ENCODE measurements around the gene GPR17.
A peak's percentile ranks its signal among the peaks of the same experiment; 100 is the strongest.

GPR17 gene

DNA sequence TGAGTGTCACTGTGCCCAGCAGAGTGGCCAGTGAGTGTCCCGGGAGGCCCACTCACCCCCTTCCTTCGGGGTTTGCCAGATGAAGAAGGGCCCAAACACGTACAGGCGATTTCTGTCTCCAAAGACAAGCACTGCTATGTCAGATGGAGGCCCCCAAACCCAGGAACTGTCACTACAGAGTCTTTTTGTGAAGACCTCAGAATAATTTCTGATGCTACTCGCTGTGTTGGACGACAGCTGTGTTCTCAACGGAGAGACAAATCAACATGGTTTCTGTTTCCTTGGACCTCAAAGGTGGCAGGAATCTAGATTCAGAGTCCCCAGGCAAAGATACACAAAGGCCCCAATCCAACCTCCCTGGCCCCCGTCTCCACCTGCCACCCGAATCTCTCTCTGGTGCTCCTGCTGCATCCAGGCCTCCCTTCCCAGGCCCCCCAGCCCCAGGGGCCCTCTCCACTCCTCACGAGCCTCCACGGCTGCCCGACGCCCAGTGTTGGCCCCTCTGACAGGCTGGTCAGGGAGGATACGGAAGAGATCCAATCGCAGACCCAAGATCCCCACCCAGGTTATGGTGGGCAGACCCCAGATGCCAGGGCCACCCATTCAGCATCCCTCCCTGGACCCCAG is 2.4 kb upstream of the GPR17 start:
- no peak for DNase-seq

DNA sequence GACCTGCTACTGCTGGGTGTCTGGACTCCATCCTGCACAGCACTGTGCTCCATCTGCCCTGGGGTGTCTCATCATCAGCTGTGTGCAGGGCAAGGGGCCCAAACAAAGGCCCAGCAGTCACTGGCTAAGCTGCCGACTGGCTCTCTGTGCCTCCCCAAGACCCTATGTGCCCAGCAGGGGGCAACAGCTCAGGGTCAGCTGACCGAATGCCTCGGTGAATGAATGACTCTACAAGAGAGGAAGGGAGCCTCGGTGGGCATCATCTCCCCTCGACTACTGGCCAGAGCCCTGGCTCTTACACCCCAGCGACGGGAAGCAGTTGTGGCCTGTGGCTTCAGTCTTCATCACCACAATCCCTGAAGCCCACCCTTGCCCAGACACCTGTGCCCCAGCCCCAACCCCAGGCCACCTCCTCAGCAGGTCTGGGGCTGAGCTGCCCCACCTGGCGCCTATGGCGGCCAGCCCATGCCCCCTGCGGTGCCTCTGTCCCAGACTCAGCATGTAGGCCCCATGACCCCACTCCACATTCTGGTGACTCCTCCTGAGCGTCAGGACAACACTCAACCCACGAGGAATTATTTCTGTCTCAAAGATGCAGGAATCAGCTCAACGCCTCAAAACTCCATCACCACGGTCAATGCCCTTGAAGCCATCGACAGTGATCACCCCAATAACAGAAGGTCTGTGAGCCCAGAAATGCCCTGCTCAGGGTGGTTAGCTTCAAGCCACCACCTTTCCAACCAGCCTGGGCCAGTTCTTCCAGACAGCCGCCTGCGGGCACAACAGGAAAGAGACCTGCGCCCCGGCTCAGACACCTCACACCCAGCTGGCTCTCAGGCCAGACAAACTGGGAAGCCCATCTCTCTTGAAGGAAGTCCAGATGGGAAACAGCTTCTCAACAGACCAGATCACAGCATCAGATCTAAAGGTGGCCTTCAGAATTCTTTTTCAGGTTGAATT is 1.6 kb upstream of the GPR17 start:
- no peak for DNase-seq

DNA sequence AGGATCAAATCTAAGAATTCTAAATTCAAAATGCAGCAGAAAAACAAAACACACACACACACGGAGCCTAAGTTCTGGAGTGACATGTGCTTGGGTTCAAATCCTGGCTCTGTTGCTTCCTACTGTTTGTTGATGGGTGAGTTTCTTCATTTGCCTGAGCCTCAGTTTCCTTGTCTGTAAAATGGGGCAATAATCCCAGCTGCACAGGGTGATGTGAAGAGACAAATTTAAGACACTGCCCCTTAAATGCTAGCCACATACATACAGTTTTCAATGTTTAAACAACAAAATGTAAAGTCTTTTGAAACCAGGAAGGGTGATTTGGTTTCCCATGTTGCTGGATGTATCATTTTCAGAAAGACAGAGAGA is 943 bp upstream of the GPR17 start:
- DNase-seq: no peak

DNA sequence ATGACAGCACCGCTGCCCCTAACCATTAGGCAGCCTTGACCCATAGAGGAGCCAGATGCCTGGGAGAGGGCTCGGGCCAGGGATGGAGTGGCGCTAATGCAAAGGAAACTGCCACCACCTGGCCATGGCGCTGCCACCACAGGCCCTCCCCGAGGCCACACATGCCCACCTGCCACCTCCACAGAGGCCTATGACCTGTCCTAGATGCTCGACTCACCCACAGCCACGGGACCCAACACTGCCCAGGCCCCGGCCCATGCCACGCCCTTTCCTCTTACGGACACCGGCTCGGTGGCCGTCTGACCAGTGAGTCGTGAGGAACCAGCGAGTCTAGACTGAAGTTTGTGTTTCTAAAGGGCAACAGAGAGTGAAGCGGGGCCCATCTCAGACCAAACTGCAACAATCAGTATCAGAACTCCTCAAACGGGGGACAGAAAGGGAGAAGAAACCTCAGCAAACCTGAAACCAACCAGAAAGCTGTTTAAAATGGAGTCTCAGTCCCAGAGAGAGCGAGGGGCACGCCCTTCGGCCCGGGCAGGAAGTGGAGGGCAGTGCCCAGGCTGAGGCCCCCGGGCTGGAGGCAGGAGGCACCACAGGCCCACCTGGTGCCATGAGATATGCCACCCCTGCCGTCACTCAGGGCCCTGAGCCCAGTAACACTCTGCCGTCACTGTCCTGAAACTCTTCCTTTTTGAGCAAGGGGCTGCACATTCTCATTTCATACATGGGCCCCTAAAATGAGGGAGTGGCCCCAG is 711 bp downstream of the GPR17 start:
- no peak for DNase-seq

DNA sequence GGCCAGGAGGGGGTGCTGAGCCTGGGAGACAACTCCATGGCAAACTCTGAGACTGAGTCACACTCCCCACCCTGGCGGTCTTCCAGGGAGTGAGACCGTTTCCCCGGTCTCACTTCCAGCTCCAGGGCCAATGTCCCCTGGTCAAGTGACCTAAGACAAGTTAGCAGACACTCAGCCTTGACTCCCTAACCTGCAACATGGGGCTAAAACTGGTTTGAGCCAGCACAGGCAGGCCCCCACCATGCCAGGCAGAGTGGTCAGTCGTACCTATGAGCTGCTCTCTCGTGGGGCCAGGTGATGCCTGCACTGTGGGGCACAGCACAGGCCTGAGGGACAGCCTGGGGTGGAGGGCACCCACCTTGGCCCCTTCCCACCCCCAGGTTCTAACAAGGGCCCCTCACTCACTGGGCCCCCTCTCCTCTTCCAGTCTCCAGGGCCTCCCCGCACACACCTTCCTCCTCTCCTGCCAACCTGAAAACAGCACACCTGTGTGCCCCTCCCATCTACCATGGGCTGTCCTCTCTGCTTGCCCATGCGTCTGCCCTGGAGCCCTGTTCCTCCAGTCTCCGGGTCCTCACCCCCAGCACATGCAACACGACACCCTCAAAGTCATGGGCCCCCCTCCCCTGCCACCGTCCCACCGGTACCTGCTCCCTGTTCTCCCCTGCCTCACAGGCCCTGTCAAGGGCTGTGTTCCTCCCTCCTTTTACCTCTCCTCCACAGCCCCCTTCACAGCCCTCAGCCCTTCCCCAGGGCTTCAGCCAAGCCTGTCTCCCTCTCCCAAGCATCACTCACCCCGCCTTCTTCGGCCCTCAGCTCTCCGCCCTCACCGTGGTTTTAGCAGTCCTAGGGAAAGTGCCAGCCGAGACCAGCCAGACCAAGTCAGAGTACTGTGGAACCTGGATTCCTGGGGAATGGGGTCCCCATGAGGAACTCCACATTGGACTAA is 1.6 kb downstream of the GPR17 start:
- DNase-seq: no peak

DNA sequence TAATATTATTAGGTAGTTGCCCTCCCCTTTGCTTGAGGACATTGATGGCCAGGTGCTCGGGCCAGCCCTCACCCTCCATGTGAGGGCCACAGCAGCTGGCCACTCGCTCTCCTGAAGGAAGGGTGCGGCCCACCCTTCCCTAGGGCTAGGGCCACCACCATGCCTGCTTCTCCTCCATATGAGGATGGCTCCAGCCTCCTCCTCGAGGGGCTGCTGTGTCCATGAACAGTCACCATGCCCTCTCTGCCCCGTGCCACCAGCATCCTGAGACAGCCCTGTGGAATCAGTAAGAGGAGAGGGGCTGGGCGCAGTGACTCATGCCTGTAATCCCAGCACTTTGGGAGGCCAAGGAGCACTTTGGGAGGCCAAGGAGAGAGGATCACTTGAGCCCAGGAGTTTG is 2.4 kb downstream of the GPR17 start:
- no peak for DNase-seq

DNA sequence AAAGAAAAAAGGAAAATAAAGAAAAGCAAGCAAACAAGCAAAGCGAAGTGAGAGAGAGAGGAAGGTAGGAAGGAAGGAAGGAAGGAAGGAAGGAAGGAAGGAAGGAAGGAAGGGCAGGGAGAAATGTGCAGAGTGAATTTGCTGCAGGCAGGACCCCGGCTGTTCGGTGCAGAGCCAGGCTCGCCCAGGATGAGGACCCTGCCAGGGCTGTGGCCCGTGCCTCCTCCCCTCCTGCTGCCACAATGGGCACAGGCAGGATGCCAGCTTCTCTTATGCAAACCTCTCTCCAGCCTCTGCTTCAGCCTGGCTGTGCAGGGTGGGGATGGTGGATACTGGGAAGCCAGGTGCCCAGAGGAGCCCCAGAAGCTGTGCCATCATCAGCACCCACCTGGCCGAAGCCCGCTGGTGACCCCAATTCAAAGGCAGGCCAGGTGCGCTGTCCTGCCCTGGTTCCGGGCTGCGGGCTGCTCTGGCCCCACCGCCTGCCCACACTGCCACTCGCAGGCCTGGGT is 3.2 kb downstream of the GPR17 start:
- DNase-seq: no peak

DNA sequence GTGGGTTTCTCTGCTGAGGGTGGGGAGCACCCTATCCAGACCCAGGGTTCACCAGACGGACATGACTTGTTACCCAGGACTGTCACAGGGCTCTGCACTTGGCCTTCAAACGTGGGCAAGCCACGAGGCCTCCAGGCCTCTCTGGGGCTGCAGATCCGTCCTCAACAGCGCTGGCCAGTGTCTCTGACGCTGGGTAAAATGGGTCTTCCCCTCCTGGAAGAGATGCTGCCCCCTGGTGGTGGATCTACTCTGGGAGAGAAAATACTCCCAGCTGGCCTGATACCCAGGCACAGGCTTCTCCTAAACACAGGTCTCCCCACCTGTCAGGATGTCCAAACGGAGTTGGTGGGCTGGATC is 3.7 kb downstream of the GPR17 start:
- DNase-seq: peak; percentile 81

DNA sequence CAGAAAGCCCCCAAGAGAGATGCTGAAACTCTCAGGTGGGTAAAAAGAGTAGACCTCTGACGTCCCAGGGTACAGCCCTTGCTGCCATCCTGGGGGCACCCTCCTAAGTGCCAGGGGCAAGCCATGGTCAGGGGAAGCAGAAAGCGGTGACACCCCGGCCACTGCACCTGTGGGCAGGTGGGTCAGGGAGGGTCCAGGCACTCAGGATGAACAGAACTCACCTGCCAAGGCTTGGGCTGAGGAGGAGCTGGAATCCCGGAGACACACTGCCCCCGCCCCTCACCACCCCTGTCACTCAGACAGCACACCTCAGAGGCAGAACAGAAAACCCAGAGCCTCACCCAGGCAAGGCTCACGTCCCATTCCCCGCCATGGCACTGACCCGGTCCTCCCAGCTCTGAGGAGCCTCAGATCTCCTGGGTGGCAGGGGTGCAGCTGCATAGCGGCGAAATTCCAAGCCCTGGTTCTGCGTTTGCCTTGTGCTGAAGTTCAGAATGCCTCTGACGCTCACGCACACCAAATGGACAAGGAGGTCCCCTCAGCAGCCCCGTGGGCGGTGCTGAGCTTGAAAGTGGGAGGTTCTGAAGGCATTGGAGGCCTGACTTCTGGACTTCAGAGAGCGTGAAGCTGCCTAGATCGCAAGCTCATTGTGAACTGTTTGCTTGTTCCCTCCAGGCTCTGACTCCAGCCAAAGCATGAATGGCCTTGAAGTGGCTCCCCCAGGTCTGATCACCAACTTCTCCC is 4.3 kb downstream of the GPR17 start:
- DNase-seq: no peak

DNA sequence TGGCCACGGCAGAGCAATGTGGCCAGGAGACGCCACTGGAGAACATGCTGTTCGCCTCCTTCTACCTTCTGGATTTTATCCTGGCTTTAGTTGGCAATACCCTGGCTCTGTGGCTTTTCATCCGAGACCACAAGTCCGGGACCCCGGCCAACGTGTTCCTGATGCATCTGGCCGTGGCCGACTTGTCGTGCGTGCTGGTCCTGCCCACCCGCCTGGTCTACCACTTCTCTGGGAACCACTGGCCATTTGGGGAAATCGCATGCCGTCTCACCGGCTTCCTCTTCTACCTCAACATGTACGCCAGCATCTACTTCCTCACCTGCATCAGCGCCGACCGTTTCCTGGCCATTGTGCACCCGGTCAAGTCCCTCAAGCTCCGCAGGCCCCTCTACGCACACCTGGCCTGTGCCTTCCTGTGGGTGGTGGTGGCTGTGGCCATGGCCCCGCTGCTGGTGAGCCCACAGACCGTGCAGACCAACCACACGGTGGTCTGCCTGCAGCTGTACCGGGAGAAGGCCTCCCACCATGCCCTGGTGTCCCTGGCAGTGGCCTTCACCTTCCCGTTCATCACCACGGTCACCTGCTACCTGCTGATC is 4.9 kb downstream of the GPR17 start:
- no peak for DNase-seq

DNA sequence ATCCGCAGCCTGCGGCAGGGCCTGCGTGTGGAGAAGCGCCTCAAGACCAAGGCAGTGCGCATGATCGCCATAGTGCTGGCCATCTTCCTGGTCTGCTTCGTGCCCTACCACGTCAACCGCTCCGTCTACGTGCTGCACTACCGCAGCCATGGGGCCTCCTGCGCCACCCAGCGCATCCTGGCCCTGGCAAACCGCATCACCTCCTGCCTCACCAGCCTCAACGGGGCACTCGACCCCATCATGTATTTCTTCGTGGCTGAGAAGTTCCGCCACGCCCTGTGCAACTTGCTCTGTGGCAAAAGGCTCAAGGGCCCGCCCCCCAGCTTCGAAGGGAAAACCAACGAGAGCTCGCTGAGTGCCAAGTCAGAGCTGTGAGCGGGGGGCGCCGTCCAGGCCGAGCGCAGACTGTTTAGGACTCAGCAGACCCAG is 5.4 kb downstream of the GPR17 start:
- no peak for DNase-seq

DNA sequence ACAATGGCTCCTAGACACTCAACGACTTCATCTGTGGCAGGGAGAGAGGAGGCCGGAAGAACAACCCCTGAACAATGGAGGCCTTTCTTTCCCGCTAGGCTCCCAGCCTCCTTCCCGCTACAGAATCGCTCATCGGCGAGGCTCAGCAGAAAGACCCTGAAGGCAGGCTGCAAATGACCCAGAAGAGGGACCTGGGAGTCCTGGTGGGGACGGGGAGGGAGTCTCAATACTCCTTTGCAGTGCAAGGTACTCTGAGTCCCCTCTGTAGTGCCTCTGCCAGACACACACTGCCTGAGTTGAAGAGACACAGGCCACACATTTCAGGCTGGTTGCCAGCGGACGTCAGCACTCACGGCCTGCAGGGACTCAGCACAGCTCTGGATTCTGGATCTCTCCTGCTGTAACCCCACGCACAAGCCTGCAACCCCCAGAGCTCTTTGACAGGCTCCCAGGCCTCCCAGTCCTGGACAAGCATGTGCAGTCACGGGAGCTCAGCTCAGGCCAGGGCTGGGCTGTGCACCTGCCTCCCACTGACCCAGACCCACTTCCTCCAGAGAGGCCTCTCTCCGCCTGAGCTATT is 6.1 kb downstream of the GPR17 start:
- peak; percentile 75 for DNase-seq

DNA sequence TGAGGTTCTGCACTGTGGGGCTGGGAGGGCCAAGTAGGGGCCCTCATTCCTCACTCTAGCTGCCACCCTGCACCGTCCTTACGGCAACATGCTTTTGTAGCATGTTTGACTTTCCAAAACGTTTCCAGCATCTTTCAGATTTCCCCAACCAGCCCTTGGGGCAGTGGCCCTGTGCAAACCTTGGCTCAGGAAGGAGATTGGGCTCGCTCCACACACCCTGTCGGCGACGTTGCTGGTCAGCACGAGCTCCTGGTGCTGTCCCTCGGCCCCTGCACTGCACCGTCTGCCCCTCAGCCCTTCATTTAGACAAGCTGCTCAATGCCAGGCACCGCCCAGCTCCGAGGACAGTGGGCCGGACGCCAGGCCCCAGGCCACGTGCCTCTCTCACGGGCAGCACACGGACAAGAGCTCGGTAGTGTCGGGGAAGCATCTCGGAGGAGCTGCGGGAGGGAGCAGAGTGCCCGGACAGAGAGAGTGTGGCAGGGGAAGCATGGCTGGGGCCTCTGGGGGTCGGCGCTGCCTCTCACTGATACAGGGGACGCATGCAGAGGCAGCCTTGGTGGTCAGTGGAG is 6.9 kb downstream of the GPR17 start:
- DNase-seq: no peak

DNA sequence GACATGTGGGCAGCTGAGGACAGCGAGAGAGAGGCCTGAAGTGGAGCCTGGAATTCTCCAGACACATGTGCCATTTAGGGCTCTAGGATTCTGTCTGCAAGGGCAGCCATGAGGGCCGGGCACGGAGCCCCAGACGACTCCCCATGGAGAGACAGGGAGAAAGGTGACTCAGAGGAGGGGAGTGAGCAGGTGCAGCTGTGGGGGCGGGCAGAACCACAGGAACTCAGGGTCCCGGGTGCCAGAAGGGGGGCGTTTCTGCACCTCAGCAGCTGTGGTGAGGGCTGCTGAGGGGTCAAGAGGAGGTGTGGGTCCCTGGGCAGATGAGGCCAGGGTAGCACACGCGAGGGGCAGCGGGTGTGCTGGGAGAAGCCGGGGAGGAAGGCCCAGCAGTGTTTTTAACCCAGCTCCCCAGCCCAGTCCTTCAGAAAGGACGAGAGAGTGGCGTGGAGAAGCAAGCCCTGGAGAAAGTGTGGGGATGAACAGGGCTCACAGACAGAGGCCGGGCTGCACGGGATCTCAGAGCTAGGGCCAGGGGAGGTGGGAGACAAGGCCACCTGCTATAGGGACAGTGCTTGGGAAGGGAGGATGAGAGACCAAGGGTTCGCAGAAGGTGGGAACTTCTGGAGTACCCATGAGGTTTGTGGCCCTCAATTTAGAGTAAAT is 7.6 kb downstream of the GPR17 start:
- no peak for DNase-seq

DNA sequence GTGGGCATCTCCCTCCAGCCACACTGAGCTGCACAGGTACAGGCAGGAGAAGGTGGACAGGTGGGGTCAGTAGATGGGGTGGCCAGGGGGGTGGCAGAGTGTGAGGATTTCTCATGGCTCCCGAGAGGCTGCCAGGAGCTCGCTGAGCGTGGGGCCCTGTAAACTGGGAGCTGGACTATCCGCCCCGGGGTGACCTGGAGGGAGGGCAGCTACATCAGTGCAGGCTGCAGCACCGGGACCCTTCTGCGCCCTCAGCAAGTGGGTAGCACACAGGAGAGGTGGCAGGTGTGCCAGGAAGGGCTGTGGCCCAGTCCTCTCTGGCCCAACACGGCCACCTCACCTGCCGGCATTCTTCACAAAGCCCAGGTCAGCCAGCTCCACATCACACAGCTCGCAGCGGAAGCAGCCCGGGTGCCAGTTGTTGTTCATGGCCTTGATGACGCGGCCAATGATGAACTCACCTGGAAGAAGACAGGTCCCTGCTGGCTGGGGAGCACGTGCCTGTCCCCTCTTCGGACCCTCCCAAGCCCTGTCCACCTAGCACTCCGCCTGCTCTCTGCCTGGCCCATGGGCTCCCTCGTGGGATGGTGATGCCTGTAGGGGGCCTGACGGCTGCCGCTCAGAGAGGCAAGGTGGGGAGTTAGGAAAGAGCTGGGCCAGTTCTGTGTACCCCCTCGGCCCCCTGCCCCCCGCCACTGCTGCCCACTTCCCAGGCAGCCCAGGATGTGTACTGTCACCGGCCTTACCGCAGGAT is 8.3 kb downstream of the GPR17 start:
- DNase-seq: no peak

DNA sequence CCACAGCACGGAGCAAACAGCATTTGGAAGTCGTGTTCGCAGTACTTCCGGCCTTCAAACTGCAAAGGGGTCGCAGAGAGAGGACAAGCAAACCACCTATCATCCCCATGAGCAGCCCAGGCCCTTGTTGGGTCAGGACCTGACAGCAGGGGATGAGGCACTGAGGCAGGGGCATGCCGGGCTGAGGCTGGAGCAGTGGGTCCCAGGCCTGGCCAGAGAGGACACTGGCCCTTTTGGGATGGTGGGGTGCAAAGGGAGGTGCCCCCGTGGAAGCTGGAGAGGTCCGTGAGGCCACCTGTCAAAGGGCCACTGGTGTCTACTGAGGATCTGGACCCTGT is 8.9 kb downstream of the GPR17 start:
- DNase-seq: no peak

DNA sequence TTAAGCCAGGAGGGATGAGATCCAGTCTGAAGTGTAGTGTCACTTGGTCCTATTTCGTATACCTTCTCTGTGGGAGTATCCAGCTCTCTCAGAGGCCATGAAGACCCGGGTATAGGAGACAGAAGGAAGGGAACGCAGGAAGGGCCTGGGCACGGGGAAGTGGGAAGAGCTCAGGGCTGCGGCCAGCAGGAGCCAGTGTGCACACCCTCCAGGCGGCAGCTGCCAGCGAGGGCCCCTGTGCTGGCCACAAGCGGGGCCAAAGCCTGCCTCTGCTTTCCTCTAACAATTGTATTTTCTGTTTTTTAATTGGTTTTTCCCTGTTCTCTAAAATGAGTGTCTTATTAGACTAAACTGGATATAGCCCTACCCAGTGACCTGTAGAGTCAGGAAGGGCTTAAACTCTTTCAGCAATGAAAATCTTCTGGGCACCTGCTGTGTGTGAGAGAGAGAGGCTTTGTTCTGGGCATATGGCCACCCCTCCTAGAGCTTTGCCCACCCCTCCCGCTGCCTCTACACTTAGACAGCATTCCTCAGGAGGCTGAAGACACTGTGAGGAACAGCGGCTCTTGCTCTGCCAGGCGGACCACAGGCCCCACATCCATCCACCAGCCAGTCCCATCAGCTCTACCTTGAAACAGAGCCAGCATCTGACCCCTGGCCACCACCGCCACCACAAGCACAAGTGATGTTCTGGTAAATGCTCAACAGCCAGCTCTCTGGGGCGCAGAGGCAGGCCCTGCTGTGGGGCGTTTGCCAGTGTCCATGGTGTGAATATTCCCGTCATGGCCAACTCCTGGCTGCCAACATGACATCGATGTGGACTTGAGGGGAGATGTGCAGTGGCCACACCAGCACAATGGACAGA is 9.5 kb downstream of the GPR17 start:
- DNase-seq: no peak

DNA sequence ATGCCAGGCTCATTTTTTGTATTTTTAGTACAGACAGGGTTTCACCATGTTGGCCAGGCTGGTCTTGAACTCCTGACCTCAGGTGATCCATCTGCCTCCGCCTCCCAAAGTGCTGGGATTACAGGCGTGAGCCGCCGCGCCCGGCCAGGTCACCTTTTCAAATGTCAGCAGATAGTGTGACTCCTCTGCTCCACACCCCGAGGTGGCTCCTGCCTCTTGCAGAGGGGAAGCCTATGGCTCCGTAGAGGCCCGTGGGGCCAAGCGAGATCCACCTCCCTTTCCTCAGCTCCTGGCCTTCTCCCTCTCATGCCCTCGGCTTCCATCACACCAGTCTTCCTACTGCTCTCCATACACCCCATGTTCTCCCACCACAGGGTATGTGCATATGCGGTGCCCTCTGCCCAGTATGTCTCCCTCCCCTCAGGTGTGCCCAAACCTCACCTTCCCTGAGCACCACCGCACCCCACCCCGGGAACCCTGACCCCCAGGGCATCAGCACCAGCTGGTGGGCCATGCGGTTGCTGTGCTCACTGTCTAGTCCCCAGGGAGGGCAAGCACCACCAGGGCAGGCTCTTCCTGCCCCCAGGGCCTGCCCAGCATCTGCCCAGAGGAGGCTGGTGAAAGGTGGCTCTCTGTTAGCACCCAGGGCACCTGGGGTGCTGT is 10.7 kb downstream of the GPR17 start:
- DNase-seq: no peak

Measured in right forelimb (tissue), 1 donor.